HepG2 (cell line): Measurements from ENCODE around the gene TLE1. TPM values are rescaled to one million over a fixed set of nuclear protein-coding genes. Genes with fewer than 3 reads are reported as not detected.

Experiments used
- ARNTL ChIP-seq: sonication (generic); formaldehyde crosslinking; IDR thresholded peaks from 2 replicates; pipeline ENCODE4 v1.4.0; 2020; ENCODE audit warnings: mild to moderate bottlenecking, missing genetic modification reagents
- FOXK2 ChIP-seq: fragments of 450-650 bp; IDR thresholded peaks from 2 replicates; pipeline ENCODE4 v1.6.1; 2016
- HNF1A ChIP-seq, 2 experiments: sonication (generic) in 1 of 2; formaldehyde crosslinking in 1 of 2; IDR thresholded peaks; 2 replicates each; pipeline versions ENCODE4 v1.4.0 to v1.6.1; 2016 to 2020; ENCODE audit warnings: borderline replicate concordance in 1 of 2, low read depth in 1 of 2, mild to moderate bottlenecking in 1 of 2, missing genetic modification reagents in 1 of 2
- HOXA5 ChIP-seq: sonication (generic); formaldehyde crosslinking; IDR thresholded peaks from 2 replicates; pipeline ENCODE4 v1.4.0; 2020; ENCODE audit warnings: missing genetic modification reagents
- LCORL ChIP-seq, 2 experiments: fragments of 450-650 bp in 1 of 2; sonication (generic) in 1 of 2; formaldehyde crosslinking in 1 of 2; IDR thresholded peaks; 2 replicates each; pipeline versions ENCODE4 v1.5.0 to v1.6.1; 2017 to 2020; ENCODE audit warnings: antibody characterized with exemption in 1 of 2, missing genetic modification reagents in 1 of 2
- PHF20 ChIP-seq: sonication (generic); formaldehyde crosslinking; IDR thresholded peaks from 2 replicates; pipeline ENCODE4 v1.5.0; 2020; ENCODE audit warnings: mild to moderate bottlenecking, missing genetic modification reagents
- SIN3A ChIP-seq: IDR thresholded peaks from 2 replicates; pipeline ENCODE4 v1.6.1; 2011; ENCODE audit warnings: low read depth, mild to moderate bottlenecking, control low read depth, low read length, borderline replicate concordance
- ZBTB39 ChIP-seq: sonication (generic); formaldehyde crosslinking; IDR thresholded peaks from 2 replicates; pipeline ENCODE4 v1.5.0; 2020; ENCODE audit warnings: missing genetic modification reagents
- ZFP36L2 ChIP-seq: sonication (generic); formaldehyde crosslinking; IDR thresholded peaks from 2 replicates; pipeline ENCODE4 v1.4.0; 2020; ENCODE audit warnings: missing genetic modification reagents
- ZNF382 ChIP-seq: sonication (generic); formaldehyde crosslinking; IDR thresholded peaks from 2 replicates; pipeline ENCODE4 v1.5.0; 2020; ENCODE audit warnings: missing genetic modification reagents, mild to moderate bottlenecking, borderline replicate concordance
- ZNF446 ChIP-seq: sonication (generic); formaldehyde crosslinking; IDR thresholded peaks from 2 replicates; pipeline ENCODE4 v1.5.0; 2020; ENCODE audit warnings: mild to moderate bottlenecking, missing genetic modification reagents
- ZNF609 ChIP-seq: sonication (generic); formaldehyde crosslinking; IDR thresholded peaks from 2 replicates; pipeline ENCODE4 v1.4.0; 2020; ENCODE audit warnings: mild to moderate bottlenecking, missing genetic modification reagents, borderline replicate concordance
- ZNF800 ChIP-seq: sonication (generic); formaldehyde crosslinking; IDR thresholded peaks from 2 replicates; pipeline ENCODE4 v1.4.0; 2020; ENCODE audit warnings: missing genetic modification reagents
- ZNF883 ChIP-seq: sonication (generic); formaldehyde crosslinking; IDR thresholded peaks from 2 replicates; pipeline ENCODE4 v1.5.1; 2020; ENCODE audit warnings: mild to moderate bottlenecking, missing genetic modification reagents; ENCODE audit errors: not compliant biosample characterization
- polyA plus RNA-seq, 8 experiments: library from polyadenylated mRNA; depleted of rRNA in 3 of 8; stranded (reverse) in 7 of 8; unstranded in 1 of 8; fragments of >200 nt; fragmentation: Illumina TruSeq in 4 of 8; extraction: Trizol in 4 of 8; gene quantifications; 2 replicates each; pipeline versions ENCODE4 v1.2.1 to v1.2.3, GENCODE V29; 2011 to 2016; ENCODE audit warnings: low read depth in 4 of 8, missing spikeins in 1 of 8, mixed read lengths in 1 of 8; ENCODE audit not compliant: insufficient read depth in 1 of 8
- total RNA-seq, 5 experiments: library from RNA; depleted of rRNA; stranded (reverse); fragments of >200 nt; fragmentation: Illumina TruSeq; extraction: Trizol; gene quantifications; 2 replicates each; pipeline ENCODE4 v1.2.3, GENCODE V29; 2016; ENCODE audit warnings: low read depth in 1 of 5

TLE1 gene
- total and polyA plus RNA-seq, 2 of the 13 experiments (the other 11 are each of a cell fraction or from before 2014, with no cell fraction given): 35.9 to 109 TPM

- TF ChIP-seq ZNF609 (CRISPR knock-in tag): peak; percentile 99
- TF ChIP-seq ZNF382 (CRISPR knock-in tag): no peak
- TF ChIP-seq PHF20 (CRISPR knock-in tag): no peak
- TF ChIP-seq ZBTB39: peak; percentile 79; the same call in 1 of the 2 replicates
- peak; percentile 90 for TF ChIP-seq ARNTL (CRISPR knock-in tag)
- no peak for TF ChIP-seq ZNF446 (CRISPR knock-in tag)
- peak; percentile 89 for TF ChIP-seq FOXK2
- no peak for TF ChIP-seq ZNF800
- TF ChIP-seq SIN3A: 0 out of 2 replicates have a peak, but pooled peaks have one; percentile 28
- peak; percentile 45 for TF ChIP-seq ZNF883 (CRISPR knock-in tag)
- TF ChIP-seq LCORL (IDR thresholded peaks at IDR 0.05): peak; percentile 89
- TF ChIP-seq LCORL (CRISPR knock-in tag; IDR thresholded peaks at IDR 0.05): peak; percentile 86
- peak; percentile 77; the same call in 1 of the 2 replicates for TF ChIP-seq HOXA5 (CRISPR knock-in tag)
- TF ChIP-seq HNF1A (IDR thresholded peaks at IDR 0.05; ENCODE audit: low read depth): peak; percentile 73
- peak; percentile 90; the same call in 1 of the 2 replicates for TF ChIP-seq HNF1A (CRISPR knock-in tag; IDR thresholded peaks at IDR 0.05; ENCODE audit: borderline replicate concordance)
- TF ChIP-seq ZFP36L2: no peak
These were observed 2.5 kb downstream of the TLE1 start (continued) for GRCh38 chr9:81686614-81687520.
